HUDEP-2 (cell line): ENCODE data around the gene UBL7.
A peak's percentile ranks its signal among the peaks of the same experiment; 100 is the strongest.

ENCODE experiments used
- DNase-seq, 76 experiments: peaks; one replicate each; lab custom pipeline; 2025; ENCODE audit not compliant: unreplicated experiment in 76 of 76; lab: John Stamatoyannopoulos, UW

Gene UBL7

GRCh38 chr15:74442063-74442462 is 18.9 kb downstream of the UBL7 start:
- DNase-seq, result no peak

GRCh38 chr15:74441248-74441941 is 19.6 kb downstream of the UBL7 start:
- DNase-seq, result no peak

- DNase-seq, result peak in 71 of 76 experiments; percentile 7 to 84 (median 59)
These were observed 22.1 kb downstream of the UBL7 start for GRCh38 chr15:74438721-74439316.

GRCh38 chr15:74438206-74438605 is 22.8 kb downstream of the UBL7 start:
- DNase-seq, result no peak

- peak in 1 of 76 experiments; percentile 28 for DNase-seq
These were observed 26.5 kb downstream of the UBL7 start for GRCh38 chr15:74434263-74435136.

GRCh38 chr15:74433592-74434262 is 27.2 kb downstream of the UBL7 start, which contains the start of gene SEMA7A:
Gene SEMA7A (minus strand): TSS chr15:74433958. CDS start chr15:74433918, 40 bp downstream.
- peak in 74 of 76 experiments; percentile 13 to 93 (median 82) for DNase-seq

- no peak for DNase-seq
These were observed 27.9 kb downstream of the UBL7 start for GRCh38 chr15:74432968-74433591.

GRCh38 chr15:74432271-74432967 is 28.5 kb downstream of the UBL7 start:
- peak in 1 of 76 experiments; percentile 19 for DNase-seq

- peak in 1 of 76 experiments; percentile 27 for DNase-seq
These were observed 29.3 kb downstream of the UBL7 start for GRCh38 chr15:74431645-74432044.

GRCh38 chr15:74431116-74431515 is 29.8 kb downstream of the UBL7 start:
- DNase-seq, result peak in 1 of 76 experiments; percentile 13

- no peak for DNase-seq
These were observed 30.4 kb downstream of the UBL7 start for GRCh38 chr15:74430510-74430951.

GRCh38 chr15:74429781-74430400 is 31.1 kb downstream of the UBL7 start:
- no peak for DNase-seq

GRCh38 chr15:74428970-74429780 is 31.8 kb downstream of the UBL7 start:
- DNase-seq, result no peak

- DNase-seq, result no peak
These were observed 32.5 kb downstream of the UBL7 start for GRCh38 chr15:74428442-74428787.

- DNase-seq, result no peak
These were observed 33.1 kb downstream of the UBL7 start for GRCh38 chr15:74427607-74428441.

GRCh38 chr15:74426404-74427281 is 34.3 kb downstream of the UBL7 start:
- no peak for DNase-seq

GRCh38 chr15:74425630-74426029 is 35.3 kb downstream of the UBL7 start:
- DNase-seq, result peak in 4 of 76 experiments; percentile 9 to 18 (median 16)
